ENCODE data around the gene KIF2C. TPM values are rescaled to one million over a fixed set of nuclear protein-coding genes. Genes with fewer than 3 reads are reported as not detected.

Gene KIF2C
- polyA plus RNA-seq, 1 donor from 2014 or later: 1.5 TPM

DNA sequence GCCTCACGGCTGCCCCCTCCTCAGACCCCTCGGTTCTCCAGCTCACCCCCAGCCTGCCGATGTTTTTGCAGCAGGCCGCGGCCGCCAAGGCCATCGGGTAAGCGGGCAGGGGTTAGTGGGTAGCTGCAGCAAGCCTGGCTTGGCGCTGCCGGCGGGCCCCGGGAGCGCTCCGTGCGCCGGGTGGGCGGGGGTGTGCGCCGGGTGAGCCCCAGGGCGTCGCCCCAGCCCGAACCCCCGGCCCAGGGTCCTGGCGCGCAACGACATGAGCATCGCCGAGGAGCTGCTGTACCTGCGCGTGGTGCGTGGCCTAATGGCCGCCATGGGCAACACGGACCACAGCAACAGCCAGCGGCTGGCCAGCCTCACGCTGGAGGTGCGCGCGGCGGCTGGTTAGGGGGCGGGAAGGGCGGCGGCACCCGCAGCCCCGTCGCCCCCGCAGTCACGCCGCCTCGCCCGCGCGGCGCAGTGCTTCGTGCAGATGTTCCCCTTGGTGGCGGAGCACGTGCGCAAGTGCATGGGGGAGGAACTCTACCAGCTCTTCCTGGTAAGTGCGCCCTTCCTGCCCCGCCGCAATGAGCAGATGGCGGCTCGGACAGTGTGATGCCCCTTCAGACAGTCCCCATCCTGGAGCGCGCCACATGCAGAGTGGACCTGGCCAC, 15.2 kb upstream of the KIF2C start:
- Histone ChIP-seq H3K4me3 (ENCODE audit: low read length) (no peak overlapping the region), H4K20me1 (ENCODE audit: insufficient read depth) (no peaks in the 10 kb centered on the region), H3K9ac (ENCODE audit: low read length) (no peak overlapping the region), H3K27me3 (ENCODE audit: insufficient read depth, low read depth, low read length) (no peaks in the 10 kb centered on the region), H3F3A (ENCODE audit: insufficient read depth, low read length, poor library complexity, severe bottlenecking) (no peaks in the 10 kb centered on the region), H3K79me2 (replicated peaks; ENCODE audit: insufficient read depth, low read length) (no peaks in the 10 kb centered on the region), H3K36me3 (ENCODE audit: insufficient read depth, low read length) (no peaks in the 10 kb centered on the region), H3K27ac (ENCODE audit: low read length) (no peak overlapping the region), H3K9me3 (ENCODE audit: low read length) (no peaks in the 10 kb centered on the region), H2AFZ (ENCODE audit: low read depth, low read length) (no peak overlapping the region), H3K4me2 (ENCODE audit: low read length) (no peak overlapping the region), H3K9me2 (ENCODE audit: insufficient read depth, low read length) (no peaks in the 10 kb centered on the region)
- TF ChIP-seq TAF1 (IDR thresholded peaks at IDR 0.05; ENCODE audit: low read depth) (no peak), SMC3 (conservative IDR thresholded peaks at IDR 0.05; ENCODE audit: poor library complexity) (no peak), MXI1 (conservative IDR thresholded peaks at IDR 0.05; ENCODE audit: poor library complexity, severe bottlenecking) (no peak), EP300 (conservative IDR thresholded peaks at IDR 0.05; ENCODE audit: poor library complexity, severe bottlenecking) (no peak), RAD21 (conservative IDR thresholded peaks at IDR 0.05) (no peak), EZH2 (IDR thresholded peaks at IDR 0.05; ENCODE audit: borderline replicate concordance, insufficient read depth, low read length, poor library complexity, severe bottlenecking) (no peak), POLR2AphosphoS5 (IDR thresholded peaks at IDR 0.05) (no peak)
- TF ChIP-seq, protein P1, sequence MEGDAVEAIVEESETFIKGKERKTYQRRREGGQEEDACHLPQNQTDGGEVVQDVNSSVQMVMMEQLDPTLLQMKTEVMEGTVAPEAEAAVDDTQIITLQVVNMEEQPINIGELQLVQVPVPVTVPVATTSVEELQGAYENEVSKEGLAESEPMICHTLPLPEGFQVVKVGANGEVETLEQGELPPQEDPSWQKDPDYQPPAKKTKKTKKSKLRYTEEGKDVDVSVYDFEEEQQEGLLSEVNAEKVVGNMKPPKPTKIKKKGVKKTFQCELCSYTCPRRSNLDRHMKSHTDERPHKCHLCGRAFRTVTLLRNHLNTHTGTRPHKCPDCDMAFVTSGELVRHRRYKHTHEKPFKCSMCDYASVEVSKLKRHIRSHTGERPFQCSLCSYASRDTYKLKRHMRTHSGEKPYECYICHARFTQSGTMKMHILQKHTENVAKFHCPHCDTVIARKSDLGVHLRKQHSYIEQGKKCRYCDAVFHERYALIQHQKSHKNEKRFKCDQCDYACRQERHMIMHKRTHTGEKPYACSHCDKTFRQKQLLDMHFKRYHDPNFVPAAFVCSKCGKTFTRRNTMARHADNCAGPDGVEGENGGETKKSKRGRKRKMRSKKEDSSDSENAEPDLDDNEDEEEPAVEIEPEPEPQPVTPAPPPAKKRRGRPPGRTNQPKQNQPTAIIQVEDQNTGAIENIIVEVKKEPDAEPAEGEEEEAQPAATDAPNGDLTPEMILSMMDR (IDR thresholded peaks at IDR 0.05; ENCODE audit: poor library complexity, severe bottlenecking): no peak
- TF ChIP-seq, protein P2, sequence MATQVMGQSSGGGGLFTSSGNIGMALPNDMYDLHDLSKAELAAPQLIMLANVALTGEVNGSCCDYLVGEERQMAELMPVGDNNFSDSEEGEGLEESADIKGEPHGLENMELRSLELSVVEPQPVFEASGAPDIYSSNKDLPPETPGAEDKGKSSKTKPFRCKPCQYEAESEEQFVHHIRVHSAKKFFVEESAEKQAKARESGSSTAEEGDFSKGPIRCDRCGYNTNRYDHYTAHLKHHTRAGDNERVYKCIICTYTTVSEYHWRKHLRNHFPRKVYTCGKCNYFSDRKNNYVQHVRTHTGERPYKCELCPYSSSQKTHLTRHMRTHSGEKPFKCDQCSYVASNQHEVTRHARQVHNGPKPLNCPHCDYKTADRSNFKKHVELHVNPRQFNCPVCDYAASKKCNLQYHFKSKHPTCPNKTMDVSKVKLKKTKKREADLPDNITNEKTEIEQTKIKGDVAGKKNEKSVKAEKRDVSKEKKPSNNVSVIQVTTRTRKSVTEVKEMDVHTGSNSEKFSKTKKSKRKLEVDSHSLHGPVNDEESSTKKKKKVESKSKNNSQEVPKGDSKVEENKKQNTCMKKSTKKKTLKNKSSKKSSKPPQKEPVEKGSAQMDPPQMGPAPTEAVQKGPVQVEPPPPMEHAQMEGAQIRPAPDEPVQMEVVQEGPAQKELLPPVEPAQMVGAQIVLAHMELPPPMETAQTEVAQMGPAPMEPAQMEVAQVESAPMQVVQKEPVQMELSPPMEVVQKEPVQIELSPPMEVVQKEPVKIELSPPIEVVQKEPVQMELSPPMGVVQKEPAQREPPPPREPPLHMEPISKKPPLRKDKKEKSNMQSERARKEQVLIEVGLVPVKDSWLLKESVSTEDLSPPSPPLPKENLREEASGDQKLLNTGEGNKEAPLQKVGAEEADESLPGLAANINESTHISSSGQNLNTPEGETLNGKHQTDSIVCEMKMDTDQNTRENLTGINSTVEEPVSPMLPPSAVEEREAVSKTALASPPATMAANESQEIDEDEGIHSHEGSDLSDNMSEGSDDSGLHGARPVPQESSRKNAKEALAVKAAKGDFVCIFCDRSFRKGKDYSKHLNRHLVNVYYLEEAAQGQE (IDR thresholded peaks at IDR 0.05; ENCODE audit: borderline replicate concordance): no peak

DNA sequence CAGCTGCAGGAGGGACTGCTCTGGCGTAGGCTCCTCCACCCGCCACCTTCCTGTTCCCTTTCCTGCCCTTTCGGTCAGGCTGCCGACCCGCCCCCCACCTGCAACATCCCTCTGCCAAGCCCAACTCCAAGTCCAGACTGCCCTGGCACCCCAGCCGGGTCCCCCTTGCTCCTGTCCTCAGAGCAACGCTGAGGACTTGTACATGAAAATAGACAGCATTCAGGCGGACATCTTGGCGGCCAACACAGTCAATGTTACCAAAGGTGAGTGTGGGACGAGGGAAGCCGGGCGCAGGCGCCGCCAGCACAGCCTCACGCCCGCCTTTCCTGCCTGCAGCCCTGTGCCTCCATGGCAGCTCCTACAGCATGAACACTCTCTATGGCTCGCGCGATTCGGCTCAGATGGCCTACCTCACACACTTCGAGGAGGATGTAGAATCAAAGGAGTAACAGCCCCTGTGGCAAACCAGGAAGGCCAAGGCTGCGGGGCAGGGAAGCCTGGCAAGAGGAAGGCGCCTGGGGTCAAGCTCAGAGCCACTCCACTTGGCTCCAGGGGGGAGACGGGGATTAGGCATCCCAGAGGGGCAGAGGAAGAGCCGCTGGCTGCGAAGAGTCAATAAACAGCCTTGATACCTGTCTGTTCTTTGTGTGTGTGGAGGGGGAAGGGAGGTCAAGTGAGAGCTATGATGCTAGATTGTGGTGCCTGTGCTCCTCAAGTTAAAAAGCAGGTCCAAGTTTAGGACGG, 14.5 kb upstream of the KIF2C start:
- H3K9ac ChIP-seq (ENCODE audit: low read length): no peak overlapping the region
- H3K9me3 ChIP-seq (ENCODE audit: low read length): no peaks in the 10 kb centered on the region
- H3K79me2 ChIP-seq (replicated peaks; ENCODE audit: insufficient read depth, low read length): no peaks in the 10 kb centered on the region
- no peaks in the 10 kb centered on the region for H3F3A ChIP-seq (ENCODE audit: insufficient read depth, low read length, poor library complexity, severe bottlenecking)
- no peak overlapping the region for H3K27ac ChIP-seq (ENCODE audit: low read length)
- no peak for TF ChIP-seq MXI1 (conservative IDR thresholded peaks at IDR 0.05; ENCODE audit: poor library complexity, severe bottlenecking)
- no peak for TF ChIP-seq SMC3 (conservative IDR thresholded peaks at IDR 0.05; ENCODE audit: poor library complexity)
- TF ChIP-seq, protein P2 (IDR thresholded peaks at IDR 0.05; ENCODE audit: borderline replicate concordance): no peak
- no peak for TF ChIP-seq TAF1 (IDR thresholded peaks at IDR 0.05; ENCODE audit: low read depth)
- no peak for TF ChIP-seq RAD21 (conservative IDR thresholded peaks at IDR 0.05)
- TF ChIP-seq, protein P1 (IDR thresholded peaks at IDR 0.05; ENCODE audit: poor library complexity, severe bottlenecking): no peak
- no peaks in the 10 kb centered on the region for H3K27me3 ChIP-seq (ENCODE audit: insufficient read depth, low read depth, low read length)
- no peak overlapping the region for H2AFZ ChIP-seq (ENCODE audit: low read depth, low read length)
- no peak overlapping the region for H3K4me3 ChIP-seq (ENCODE audit: low read length)
- H4K20me1 ChIP-seq (ENCODE audit: insufficient read depth): no peaks in the 10 kb centered on the region
- H3K36me3 ChIP-seq (ENCODE audit: insufficient read depth, low read length): no peaks in the 10 kb centered on the region
- H3K4me2 ChIP-seq (ENCODE audit: low read length): no peak overlapping the region
- H3K9me2 ChIP-seq (ENCODE audit: insufficient read depth, low read length): no peaks in the 10 kb centered on the region

Measured in neural cell (in vitro differentiated cells).